GM21381 (cell line): Measurements from ENCODE around the gene ERN1.
"Not testable (repeated sequence)": the region's sequence is repeated elsewhere in the genome, so short reads cannot be mapped to it uniquely, and the experiment has no call there.

ENCODE experiments used
- ATAC-seq: cut with Tn5 transposase; IDR thresholded peaks from one replicate; pipeline ENCODE4 v1.9.1; 2021; ENCODE audit warnings: mild to moderate bottlenecking, moderate library complexity; ENCODE audit not compliant: unreplicated experiment

The ERN1 gene

DNA sequence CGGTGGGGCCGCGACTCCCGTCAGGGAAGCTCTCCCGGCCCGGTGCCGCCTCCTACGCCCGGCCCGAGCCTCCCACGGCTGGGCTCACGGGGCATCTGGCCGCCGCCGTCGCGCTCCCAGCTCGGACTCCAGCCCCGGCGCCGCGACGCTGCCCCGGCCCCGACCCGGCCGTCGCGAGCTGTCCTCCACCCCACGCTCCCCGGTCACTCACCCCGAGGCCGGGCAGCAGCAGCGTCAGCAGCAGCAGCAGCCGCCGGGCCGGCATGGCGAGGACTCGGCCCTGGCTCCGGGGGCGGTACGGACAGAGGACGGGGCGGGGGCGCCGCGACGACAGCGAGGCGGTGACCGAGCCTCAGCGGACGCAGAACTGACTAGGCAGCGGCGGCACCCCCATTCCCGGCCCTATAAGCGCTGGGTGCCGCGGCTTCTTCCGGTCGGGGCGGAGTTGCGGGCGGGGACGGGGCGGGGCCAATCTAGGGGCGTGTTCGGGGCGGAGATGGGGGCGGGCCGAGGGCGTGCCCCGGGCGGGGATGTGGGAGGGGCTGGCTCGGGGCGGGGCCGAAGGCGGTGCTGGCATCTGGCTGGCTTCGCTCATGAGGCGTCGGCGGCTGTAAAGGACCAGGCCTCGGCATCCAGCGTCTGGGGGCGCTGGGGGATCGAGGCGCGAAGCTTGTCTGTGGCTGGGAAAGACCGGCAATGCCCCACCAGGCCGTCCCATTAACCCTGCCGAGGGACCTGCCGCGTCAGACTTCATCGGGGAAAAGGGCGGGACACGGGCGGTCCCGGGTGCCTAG lies at the start of gene ERN1:
ERN1 (minus strand) TSS at position 380 of the 794 bp plus-strand sequence; CDS start at position 265, 115 bp downstream.
- ATAC-seq: peak; percentile 81

DNA sequence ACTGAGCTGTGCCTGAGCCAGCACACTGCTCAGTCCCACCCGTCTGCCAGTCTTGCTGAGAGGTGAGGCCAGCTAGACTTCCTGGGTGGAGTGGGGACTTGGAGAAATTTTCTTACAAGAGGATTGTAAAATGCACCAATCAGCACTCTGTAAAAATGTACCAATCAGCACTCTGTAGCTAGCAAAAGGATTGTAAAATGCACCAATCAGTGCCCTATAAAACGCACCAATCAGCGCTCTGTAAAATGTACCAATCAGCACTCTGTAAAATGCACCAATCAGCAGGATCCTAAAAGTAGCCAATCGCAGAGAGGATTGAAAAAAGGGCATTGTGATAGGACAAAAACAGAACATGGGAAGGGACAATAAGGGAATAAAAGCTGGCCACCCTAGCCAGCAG lies 49.1 kb upstream of the ERN1 start:
- ATAC-seq: not testable (repeated sequence)

GRCh38 chr17:64178011-64178825 lies 48.3 kb upstream of the ERN1 start:
- no peak for ATAC-seq

DNA sequence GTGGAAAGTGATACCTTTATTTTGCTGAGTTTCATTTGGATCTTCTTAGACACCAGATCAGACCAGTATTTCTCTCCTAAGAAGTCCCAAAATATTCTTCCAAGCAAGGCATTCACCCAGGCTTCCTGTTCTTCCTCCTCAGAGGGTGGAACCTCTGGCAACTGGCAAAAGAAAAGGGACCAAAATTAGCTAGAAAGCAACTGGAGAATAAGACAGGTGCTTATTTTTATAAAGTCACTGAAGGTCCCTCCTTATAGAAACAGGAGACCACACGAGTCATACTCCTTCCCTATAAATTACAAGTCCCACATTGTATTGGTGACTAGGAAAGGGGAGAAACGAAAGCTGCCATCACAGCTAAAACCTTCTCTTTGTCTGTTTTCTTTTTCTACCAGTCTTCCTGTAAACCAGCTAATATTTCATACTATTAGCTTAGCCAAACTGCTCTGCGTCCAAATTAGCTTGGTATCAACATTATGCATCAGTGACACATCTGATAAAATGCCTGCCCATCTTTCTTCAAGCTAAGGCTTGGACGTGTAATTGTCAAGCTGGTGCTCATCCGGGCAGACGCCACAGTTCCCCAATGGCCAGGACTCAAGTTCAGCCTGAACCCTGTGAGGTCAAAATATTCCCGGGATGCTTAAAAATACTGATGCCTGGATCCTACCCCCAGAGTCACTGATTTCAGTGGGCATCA lies 47.5 kb upstream of the ERN1 start:
- ATAC-seq: no peak

DNA sequence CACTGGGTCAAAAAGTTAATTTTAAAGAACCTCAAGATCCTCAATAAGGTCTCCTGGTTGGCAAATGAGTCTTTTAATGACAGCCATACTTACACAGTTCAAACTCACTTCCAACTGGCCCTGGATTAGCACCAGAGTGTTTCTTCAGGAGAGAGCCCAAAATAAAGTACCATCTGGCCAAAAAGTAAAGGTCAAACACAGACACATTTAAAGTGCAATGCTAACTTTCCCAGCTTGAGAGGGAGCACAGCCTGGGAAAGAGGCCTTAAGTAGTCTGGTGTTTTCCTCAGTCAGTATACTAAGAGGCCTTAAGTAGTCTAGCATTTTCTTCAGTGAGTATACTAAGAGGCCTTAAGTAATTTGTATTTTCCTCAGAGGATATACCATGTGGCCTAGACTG lies 46.6 kb upstream of the ERN1 start:
- ATAC-seq: no peak

DNA sequence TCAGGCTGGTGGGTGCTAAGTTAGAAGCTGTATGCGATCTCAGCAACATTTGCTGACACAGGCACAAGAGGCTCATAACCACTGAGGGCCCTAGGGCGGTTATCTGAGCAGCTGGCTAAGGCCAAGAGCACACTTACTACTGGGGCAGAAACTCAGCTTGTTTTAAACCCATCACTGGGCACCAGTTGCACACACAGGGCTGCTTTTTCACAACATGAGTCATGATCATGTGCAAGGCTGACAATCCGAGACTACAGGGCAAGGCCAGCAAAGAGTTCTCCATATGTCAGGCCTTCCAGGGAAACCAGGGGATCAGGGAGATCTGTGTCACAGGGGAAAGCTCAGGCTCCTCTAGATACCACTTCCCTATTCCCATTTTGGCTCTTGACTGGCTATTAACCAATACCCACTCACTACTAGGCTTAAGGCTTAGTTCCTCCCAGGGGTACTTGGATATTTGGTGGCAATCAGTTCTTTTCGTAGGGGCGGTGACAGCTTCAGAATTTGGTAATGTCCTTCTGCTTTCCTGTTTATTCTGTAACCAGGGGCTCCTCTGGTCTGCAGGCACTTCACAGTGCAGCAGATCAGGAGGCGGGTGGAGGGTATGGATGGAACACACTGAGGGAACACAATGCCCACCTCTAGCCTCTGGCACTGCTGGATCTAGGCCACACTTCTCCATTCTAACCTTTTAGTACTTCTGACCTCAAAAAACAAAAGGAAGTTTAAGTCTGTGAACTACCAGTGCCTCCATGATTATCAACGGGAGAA lies 44.9 kb upstream of the ERN1 start:
- no peak for ATAC-seq

DNA sequence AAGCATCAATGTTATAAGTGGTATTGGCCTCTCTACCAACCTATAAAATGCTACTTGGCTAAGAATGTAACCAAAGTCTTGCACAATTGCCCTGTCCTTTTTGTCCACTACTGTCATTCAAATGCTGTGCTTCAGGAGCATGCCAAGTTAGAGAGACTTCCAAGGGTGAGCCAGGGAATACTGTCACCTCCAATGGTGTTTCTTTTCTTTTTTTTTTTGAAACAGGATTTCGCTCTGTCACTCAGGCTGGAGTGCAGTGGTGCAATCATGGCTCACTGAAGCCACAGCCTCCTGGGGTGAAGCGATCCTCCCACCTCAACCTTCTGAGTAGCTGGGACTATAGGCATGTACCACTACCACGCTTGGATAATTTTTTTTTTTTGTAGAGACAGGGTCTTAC lies 43.7 kb upstream of the ERN1 start:
- no peak for ATAC-seq

- ATAC-seq: no peak
Observed at GRCh38 chr17:64172510-64172909, 42.6 kb upstream of the ERN1 start.

DNA sequence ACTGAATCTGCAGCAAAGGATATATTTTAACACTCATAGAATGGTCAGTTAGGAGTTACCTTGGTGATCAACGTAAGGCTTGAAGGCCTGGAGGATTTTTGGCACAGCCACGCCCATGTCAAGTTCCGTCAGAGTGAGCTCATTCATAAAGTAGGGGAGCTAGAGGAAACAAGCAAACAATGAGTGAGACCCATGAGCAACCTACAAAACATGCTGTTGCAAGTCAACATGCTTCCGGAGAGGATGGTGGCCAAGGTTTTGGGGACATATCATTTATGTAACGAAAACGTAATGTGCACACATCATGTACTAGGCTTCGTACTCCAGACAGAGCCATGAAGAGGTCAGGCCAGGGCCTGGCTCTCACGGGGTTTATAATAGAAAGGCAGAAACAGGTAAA lies 41.1 kb upstream of the ERN1 start:
- ATAC-seq: no peak

- no peak for ATAC-seq
Observed at GRCh38 chr17:64170286-64170685, 40.3 kb upstream of the ERN1 start.

GRCh38 chr17:64167666-64168065 lies 37.7 kb upstream of the ERN1 start:
- not testable (repeated sequence) for ATAC-seq

- no peak for ATAC-seq
Observed at GRCh38 chr17:64166876-64167275, 36.9 kb upstream of the ERN1 start.

DNA sequence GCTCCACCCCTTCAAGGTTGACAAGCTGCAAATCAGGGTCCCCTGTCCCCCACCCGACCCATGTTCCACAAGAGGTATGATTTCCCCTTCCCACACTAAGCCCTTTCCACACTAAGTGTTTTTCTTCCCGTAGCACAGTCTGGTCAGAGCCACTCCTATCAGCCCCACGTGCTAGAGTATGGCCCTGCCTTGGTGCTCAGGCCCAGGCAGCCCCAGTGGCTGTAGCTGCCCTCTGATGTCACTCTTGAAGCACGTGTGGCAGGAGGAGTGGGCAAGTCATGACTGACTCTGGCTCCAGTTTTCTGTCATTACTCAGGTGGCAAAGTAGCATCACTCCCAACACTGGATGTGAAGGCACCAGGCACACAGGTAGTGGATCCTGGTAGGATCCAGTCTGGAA lies 35.4 kb upstream of the ERN1 start:
- ATAC-seq: no peak

DNA sequence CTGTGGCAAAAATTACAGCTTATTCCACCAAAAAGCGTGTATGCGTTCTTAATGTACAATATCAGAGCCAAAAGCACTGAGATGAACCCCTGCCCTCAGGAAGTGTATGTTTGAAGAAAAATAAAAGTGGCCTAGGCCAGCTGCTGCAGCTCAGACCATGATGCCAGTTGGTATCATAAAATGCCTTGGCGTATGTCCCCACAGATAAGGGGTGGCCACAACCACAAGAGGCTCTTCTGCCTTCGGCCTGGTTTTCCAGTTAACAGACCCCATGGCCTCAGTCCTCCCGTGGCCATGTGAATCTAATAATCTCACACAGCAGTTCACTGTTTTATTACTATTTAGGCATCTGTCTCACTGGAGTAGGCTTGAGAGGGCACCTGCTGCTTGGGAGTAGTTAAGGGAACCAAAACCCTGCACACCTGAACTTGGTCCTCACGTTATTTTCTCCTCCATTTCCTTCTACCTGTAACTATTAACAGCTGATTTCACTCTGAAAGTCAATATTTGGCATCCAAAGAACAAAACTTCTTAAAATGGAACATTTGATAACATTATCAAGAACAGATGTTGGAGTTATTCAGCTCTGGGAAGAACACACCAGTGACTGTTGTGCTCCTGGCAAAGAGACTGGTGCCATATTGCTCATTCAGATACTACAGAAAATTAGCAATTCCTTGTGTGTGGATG lies 34.8 kb upstream of the ERN1 start:
- ATAC-seq: no peak

- no peak for ATAC-seq
Observed at GRCh38 chr17:64163468-64163867, 33.5 kb upstream of the ERN1 start.

DNA sequence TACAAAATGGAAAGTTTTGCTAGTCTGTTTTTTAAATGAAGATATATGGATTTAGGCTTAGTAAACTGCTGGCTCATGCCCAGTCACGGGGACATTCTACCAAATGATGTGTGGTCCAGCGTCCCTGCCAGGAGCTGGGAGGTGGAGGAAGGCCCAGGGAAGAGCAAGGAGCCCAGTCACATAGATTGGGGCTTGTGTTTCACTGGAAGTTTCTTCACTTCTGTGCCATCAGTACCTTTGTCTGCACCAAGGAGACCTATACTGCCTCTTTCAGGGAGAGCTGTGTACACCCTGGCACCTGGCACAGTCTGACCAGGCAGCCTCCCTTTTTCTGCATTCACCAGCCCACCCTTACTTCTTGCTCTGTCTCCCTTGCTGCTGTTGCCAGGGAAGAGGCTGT lies 32.6 kb upstream of the ERN1 start:
- no peak for ATAC-seq

DNA sequence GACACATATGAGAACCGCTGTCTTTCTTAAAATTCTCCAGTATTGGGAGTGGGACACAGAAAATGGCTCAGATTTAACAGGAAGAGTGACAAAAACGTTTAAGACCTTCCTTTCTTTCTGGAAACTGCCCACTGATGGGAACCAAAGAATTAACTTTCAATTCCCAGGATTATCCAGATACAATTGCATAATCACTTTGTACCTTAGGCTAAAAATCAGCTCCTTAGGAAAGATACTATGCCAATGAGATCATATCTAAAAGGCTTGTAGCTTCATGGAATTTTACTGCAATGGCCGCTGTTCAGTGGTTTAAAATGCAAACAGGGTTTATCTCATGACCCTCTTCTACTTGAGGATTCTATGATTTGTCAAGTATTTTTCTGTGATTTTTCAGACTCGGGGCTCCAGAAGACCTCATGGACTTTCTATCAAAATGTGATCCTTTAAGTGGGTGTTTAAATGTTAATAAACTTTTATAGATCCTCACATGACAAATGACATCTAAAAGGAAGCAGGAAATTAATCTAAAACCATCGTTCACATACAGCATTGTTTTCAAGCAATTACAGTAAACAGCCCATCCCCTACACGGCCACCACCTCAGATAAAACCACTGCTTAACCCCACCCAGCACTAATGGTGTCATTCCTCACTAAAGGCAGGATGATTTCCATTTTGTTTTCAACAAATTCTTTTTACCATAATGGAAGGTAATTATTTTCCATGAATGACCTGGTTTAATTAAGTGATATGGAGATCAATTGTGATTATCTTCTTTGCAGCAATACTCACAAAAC lies 31.6 kb upstream of the ERN1 start:
- ATAC-seq: no peak

- ATAC-seq: no peak
Observed at GRCh38 chr17:64160378-64160777, 30.4 kb upstream of the ERN1 start.

DNA sequence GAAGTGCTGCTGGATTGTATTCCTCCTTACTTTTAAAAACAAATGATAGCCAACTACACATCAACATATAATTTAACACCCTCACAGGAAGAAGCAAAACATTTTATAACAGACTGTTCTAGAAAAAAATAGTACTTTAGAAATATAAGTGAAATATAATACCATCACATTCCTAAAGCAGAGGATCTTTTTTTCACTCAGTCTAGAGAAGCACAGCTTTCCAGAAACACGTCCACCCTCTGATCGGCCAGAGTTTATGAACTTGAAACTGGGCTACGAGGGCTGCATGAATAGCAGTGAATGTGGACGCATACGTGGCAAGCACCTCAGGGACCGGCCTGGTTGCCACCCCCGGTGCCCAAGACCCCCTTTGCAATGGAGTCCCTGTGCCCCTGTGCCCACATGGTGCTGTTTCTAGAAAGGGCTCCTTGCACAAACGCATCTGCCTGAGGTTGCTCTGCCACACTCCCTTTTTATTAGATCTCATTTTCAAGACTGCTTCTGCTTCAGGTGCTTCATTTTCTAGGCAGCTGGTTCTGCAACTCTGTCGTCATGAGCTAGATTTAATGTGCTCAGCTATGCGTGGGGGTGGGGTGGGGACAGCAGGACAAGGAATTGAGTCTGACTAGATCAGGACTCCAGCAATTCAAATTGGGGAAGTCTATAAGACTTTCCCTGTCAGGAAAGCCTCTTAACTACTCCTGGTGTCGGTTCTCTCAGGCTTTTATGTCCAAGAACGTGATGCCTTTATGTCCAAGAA lies 29.1 kb upstream of the ERN1 start:
- ATAC-seq: no peak
